HepG2 (cell line): Measurements from ENCODE around the gene VWA1. TPM values are rescaled to one million over a fixed set of nuclear protein-coding genes. Genes with fewer than 3 reads are reported as not detected.

ENCODE experiments used
- EZH2 ChIP-seq: conservative IDR thresholded peaks from 2 replicates; pipeline ENCODE4 v1.6.1; 2012; ENCODE audit warnings: mild to moderate bottlenecking, low read depth, low read length, moderate library complexity
- GTF3A ChIP-seq: sonication (generic); formaldehyde crosslinking; conservative IDR thresholded peaks from 2 replicates; pipeline ENCODE4 v1.4.0; 2020; ENCODE audit warnings: mild to moderate bottlenecking, missing genetic modification reagents
- HMG20B ChIP-seq: conservative IDR thresholded peaks from 2 replicates; pipeline ENCODE4 v1.6.1; 2016; ENCODE audit warnings: missing genetic modification reagents, missing compliant biosample characterization
- HNRNPLL ChIP-seq: fragments of 200-400 bp; formaldehyde crosslinking; IDR thresholded peaks from 2 replicates; pipeline ENCODE4 v1.6.1; 2017; ENCODE audit warnings: mild to moderate bottlenecking, low read depth, low read length; ENCODE audit not compliant: poor library complexity, severe bottlenecking
- MZF1 ChIP-seq: sonication (generic); formaldehyde crosslinking; IDR thresholded peaks from 2 replicates; pipeline ENCODE4 v1.8.1; 2023; ENCODE audit warnings: mild to moderate bottlenecking, missing genetic modification reagents, borderline replicate concordance
- NR2F2 ChIP-seq: IDR thresholded peaks from 2 replicates; pipeline ENCODE4 v1.6.1; 2012; ENCODE audit warnings: low read depth, inconsistent platforms, borderline replicate concordance
- PAWR ChIP-seq: sonication (generic); formaldehyde crosslinking; IDR thresholded peaks from 2 replicates; pipeline ENCODE4 v1.4.0; 2020; ENCODE audit warnings: missing genetic modification reagents, mild to moderate bottlenecking, borderline replicate concordance
- PHF21A ChIP-seq: sonication (generic); formaldehyde crosslinking; IDR thresholded peaks from 2 replicates; pipeline ENCODE4 v1.5.0; 2020; ENCODE audit warnings: mild to moderate bottlenecking, missing genetic modification reagents
- SP2 ChIP-seq: sonication (generic); formaldehyde crosslinking; IDR thresholded peaks from 2 replicates; pipeline ENCODE4 v1.5.1; 2020; ENCODE audit warnings: mild to moderate bottlenecking, missing genetic modification reagents
- SYNCRIP ChIP-seq: fragments of 200-400 bp; formaldehyde crosslinking; IDR thresholded peaks from 2 replicates; pipeline ENCODE4 v1.6.1; 2018; ENCODE audit warnings: mild to moderate bottlenecking, low read depth, low read length; ENCODE audit not compliant: insufficient read depth
- TGIF2 ChIP-seq: IDR thresholded peaks from 2 replicates; pipeline ENCODE4 v1.6.1; 2016; ENCODE audit warnings: control low read depth, missing compliant biosample characterization
- ZBTB3 ChIP-seq: sonication (generic); formaldehyde crosslinking; IDR thresholded peaks from 2 replicates; pipeline ENCODE4 v1.4.0; 2020; ENCODE audit warnings: low read depth, mild to moderate bottlenecking, moderate library complexity, missing genetic modification reagents, borderline replicate concordance
- ZNF564 ChIP-seq: sonication (generic); formaldehyde crosslinking; IDR thresholded peaks from 2 replicates; pipeline ENCODE4 v1.8.1; 2023; ENCODE audit warnings: mild to moderate bottlenecking, missing genetic modification reagents
- ZNF709 ChIP-seq: sonication (generic); formaldehyde crosslinking; IDR thresholded peaks from 2 replicates; pipeline ENCODE4 v1.5.0; 2020; ENCODE audit warnings: mild to moderate bottlenecking, missing genetic modification reagents
- polyA plus RNA-seq, 8 experiments: library from polyadenylated mRNA; depleted of rRNA in 3 of 8; stranded (reverse) in 7 of 8; unstranded in 1 of 8; fragments of >200 nt; fragmentation: Illumina TruSeq in 4 of 8; extraction: Trizol in 4 of 8; gene quantifications; 2 replicates each; pipeline versions ENCODE4 v1.2.1 to v1.2.3, GENCODE V29; 2011 to 2016; ENCODE audit warnings: low read depth in 4 of 8, missing spikeins in 1 of 8, mixed read lengths in 1 of 8; ENCODE audit not compliant: insufficient read depth in 1 of 8
- total RNA-seq, 5 experiments: library from RNA; depleted of rRNA; stranded (reverse); fragments of >200 nt; fragmentation: Illumina TruSeq; extraction: Trizol; gene quantifications; 2 replicates each; pipeline ENCODE4 v1.2.3, GENCODE V29; 2016; ENCODE audit warnings: low read depth in 1 of 5
- TF ChIP-seq, protein P1 (sequence below): sonication (generic); formaldehyde crosslinking; IDR thresholded peaks from 2 replicates; pipeline ENCODE4 v1.5.1; 2020; ENCODE audit warnings: missing genetic modification reagents, mild to moderate bottlenecking, borderline replicate concordance
- TF ChIP-seq, protein P2 (sequence below): sonication (generic); formaldehyde crosslinking; IDR thresholded peaks from 2 replicates; pipeline ENCODE4 v1.8.0; 2023; ENCODE audit warnings: mild to moderate bottlenecking, missing genetic modification reagents
- TF ChIP-seq, protein P3 (sequence below): IDR thresholded peaks from 2 replicates; pipeline ENCODE4 v1.6.1; 2016; ENCODE audit warnings: low read depth, missing genetic modification reagents, missing compliant biosample characterization

VWA1 gene
- total and polyA plus RNA-seq, 2 of the 13 experiments (the other 11 are each of a cell fraction or from before 2014, with no cell fraction given) = 40.9 to 57.5 TPM

DNA sequence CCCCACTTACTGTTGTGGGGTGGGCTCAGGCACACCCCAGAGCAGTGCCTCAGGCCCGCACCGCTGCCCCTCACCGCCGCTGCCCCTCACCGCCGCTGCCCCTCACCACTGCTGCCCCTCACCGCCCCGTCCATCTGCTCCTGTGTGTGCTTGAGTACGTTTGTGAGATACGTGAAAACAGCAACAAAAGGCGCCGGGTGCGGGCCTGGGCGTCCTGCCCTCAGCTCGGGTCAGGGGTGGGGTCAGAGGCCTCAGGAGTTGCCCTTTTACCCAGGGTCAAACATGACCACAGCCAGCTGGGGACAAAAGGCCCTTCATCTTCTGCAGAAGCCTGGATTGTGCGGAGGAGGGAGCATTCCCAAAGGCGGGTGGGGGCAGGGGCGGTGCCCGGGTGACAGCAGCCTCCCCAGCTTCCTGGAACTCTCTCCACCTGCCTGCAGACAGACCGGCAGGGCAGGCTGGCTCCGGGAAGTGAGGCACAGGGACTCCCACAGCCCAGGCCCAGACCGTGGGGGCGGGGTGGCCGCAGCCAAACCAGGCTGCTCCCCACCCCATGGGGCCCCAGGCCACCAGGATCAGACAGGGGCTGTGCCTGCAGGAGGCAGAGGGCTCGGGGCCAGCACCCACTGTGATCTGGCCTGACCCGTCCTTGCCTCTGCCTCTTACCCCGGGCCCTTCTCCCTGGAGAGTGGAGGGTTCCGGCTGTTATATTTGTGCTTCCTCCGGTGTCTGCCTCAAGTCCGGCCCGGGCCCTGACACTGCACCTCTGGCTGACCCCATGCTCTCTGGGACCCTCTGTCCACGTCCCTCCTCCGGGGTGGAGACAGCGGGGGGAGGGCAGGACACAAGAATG is 2.3 kb upstream of the VWA1 start (continued):
- TF ChIP-seq, protein P1, sequence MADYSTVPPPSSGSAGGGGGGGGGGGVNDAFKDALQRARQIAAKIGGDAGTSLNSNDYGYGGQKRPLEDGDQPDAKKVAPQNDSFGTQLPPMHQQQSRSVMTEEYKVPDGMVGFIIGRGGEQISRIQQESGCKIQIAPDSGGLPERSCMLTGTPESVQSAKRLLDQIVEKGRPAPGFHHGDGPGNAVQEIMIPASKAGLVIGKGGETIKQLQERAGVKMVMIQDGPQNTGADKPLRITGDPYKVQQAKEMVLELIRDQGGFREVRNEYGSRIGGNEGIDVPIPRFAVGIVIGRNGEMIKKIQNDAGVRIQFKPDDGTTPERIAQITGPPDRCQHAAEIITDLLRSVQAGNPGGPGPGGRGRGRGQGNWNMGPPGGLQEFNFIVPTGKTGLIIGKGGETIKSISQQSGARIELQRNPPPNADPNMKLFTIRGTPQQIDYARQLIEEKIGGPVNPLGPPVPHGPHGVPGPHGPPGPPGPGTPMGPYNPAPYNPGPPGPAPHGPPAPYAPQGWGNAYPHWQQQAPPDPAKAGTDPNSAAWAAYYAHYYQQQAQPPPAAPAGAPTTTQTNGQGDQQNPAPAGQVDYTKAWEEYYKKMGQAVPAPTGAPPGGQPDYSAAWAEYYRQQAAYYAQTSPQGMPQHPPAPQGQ (CRISPR knock-in tag) = no peak
- TF ChIP-seq SYNCRIP (no peak), NR2F2 (no peak), TGIF2 (CRISPR knock-in tag) (peak; percentile 96), PHF21A (CRISPR knock-in tag) (peak; percentile 96), ZNF564 (peak; percentile 67; the same call in 1 of the 2 replicates), SP2 (CRISPR knock-in tag) (0 out of 2 replicates have a peak, but pooled peaks have one; percentile 44), MZF1 (no peak), GTF3A (0 out of 2 replicates have a peak, but pooled peaks have one; percentile 13), HNRNPLL (peak; percentile 91), ZNF709 (CRISPR knock-in tag) (peak; percentile 50; the same call in 1 of the 2 replicates), HMG20B (CRISPR knock-in tag) (peak; percentile 84; the same call in 1 of the 2 replicates), EZH2 (no peak), ZBTB3 (peak; percentile 71; the same call in 1 of the 2 replicates), PAWR (CRISPR knock-in tag) (0 out of 2 replicates have a peak, but pooled peaks have one; percentile 64)
- TF ChIP-seq, protein P2, sequence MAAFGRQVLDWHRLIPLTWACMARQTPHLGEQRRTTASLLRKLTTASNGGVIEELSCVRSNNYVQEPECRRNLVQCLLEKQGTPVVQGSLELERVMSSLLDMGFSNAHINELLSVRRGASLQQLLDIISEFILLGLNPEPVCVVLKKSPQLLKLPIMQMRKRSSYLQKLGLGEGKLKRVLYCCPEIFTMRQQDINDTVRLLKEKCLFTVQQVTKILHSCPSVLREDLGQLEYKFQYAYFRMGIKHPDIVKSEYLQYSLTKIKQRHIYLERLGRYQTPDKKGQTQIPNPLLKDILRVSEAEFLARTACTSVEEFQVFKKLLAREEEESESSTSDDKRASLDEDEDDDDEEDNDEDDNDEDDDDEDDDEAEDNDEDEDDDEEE (CRISPR knock-in tag) = peak; percentile 85; the same call in 1 of the 2 replicates
- TF ChIP-seq, protein P3, sequence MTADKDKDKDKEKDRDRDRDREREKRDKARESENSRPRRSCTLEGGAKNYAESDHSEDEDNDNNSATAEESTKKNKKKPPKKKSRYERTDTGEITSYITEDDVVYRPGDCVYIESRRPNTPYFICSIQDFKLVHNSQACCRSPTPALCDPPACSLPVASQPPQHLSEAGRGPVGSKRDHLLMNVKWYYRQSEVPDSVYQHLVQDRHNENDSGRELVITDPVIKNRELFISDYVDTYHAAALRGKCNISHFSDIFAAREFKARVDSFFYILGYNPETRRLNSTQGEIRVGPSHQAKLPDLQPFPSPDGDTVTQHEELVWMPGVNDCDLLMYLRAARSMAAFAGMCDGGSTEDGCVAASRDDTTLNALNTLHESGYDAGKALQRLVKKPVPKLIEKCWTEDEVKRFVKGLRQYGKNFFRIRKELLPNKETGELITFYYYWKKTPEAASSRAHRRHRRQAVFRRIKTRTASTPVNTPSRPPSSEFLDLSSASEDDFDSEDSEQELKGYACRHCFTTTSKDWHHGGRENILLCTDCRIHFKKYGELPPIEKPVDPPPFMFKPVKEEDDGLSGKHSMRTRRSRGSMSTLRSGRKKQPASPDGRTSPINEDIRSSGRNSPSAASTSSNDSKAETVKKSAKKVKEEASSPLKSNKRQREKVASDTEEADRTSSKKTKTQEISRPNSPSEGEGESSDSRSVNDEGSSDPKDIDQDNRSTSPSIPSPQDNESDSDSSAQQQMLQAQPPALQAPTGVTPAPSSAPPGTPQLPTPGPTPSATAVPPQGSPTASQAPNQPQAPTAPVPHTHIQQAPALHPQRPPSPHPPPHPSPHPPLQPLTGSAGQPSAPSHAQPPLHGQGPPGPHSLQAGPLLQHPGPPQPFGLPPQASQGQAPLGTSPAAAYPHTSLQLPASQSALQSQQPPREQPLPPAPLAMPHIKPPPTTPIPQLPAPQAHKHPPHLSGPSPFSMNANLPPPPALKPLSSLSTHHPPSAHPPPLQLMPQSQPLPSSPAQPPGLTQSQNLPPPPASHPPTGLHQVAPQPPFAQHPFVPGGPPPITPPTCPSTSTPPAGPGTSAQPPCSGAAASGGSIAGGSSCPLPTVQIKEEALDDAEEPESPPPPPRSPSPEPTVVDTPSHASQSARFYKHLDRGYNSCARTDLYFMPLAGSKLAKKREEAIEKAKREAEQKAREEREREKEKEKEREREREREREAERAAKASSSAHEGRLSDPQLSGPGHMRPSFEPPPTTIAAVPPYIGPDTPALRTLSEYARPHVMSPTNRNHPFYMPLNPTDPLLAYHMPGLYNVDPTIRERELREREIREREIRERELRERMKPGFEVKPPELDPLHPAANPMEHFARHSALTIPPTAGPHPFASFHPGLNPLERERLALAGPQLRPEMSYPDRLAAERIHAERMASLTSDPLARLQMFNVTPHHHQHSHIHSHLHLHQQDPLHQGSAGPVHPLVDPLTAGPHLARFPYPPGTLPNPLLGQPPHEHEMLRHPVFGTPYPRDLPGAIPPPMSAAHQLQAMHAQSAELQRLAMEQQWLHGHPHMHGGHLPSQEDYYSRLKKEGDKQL (CRISPR knock-in tag) = peak; percentile 63; the same call in 1 of the 2 replicates
